ENCODE measurements around the gene DNAH17.

Gene DNAH17

GRCh38 chr17:78577296-78577695, at the start of gene DNAH17:
Gene DNAH17, minus strand, starts transcription at chr17:78577396. Its CDS starts 2,339 bp downstream, at chr17:78575057.
- TF ChIP-seq CTCF (IDR thresholded peaks at IDR 0.05): no peak
- no peak for TF ChIP-seq ZFX (IDR thresholded peaks at IDR 0.05; ENCODE audit: borderline replicate concordance)
- H3K27ac ChIP-seq: no peak within 1 kb of the TSS

- TF ChIP-seq CTCF (IDR thresholded peaks at IDR 0.05): no peak
- TF ChIP-seq ZFX (IDR thresholded peaks at IDR 0.05; ENCODE audit: borderline replicate concordance): no peak
- H3K27ac ChIP-seq: no peak overlapping the region
Observed at GRCh38 chr17:78624324-78625151, 47.3 kb upstream of the DNAH17 start.

GRCh38 chr17:78623541-78623940, 46.3 kb upstream of the DNAH17 start:
- TF ChIP-seq ZFX (IDR thresholded peaks at IDR 0.05; ENCODE audit: borderline replicate concordance) (no peak), CTCF (IDR thresholded peaks at IDR 0.05) (no peak)
- no peak overlapping the region for H3K27ac ChIP-seq

- TF ChIP-seq CTCF (IDR thresholded peaks at IDR 0.05) (no peak), ZFX (IDR thresholded peaks at IDR 0.05; ENCODE audit: borderline replicate concordance) (no peak)
- H3K27ac ChIP-seq: no peak overlapping the region
Observed at GRCh38 chr17:78622491-78623265, 45.5 kb upstream of the DNAH17 start.

- TF ChIP-seq ZFX (IDR thresholded peaks at IDR 0.05; ENCODE audit: borderline replicate concordance) (no peak), CTCF (IDR thresholded peaks at IDR 0.05) (no peak)
- H3K27ac ChIP-seq: no peak overlapping the region
Observed at GRCh38 chr17:78621720-78622490, 44.7 kb upstream of the DNAH17 start.

- no peak overlapping the region for H3K27ac ChIP-seq
- TF ChIP-seq ZFX (IDR thresholded peaks at IDR 0.05; ENCODE audit: borderline replicate concordance): no peak
- no peak for TF ChIP-seq CTCF (IDR thresholded peaks at IDR 0.05)
Observed at GRCh38 chr17:78620099-78620498, 42.9 kb upstream of the DNAH17 start.

Data from 22Rv1 (cell line).